NCI-H2227 (cell line): ENCODE measurements around the gene ZMYND12.
"Not testable (repeated sequence)": the region's sequence is repeated elsewhere in the genome, so short reads cannot be mapped to it uniquely, and the experiment has no call there.

Experiments
- DNase-seq: peaks from one replicate; lab custom pipeline; 2025; ENCODE audit not compliant: unreplicated experiment; lab: John Stamatoyannopoulos, UW

ZMYND12 gene, protein sequence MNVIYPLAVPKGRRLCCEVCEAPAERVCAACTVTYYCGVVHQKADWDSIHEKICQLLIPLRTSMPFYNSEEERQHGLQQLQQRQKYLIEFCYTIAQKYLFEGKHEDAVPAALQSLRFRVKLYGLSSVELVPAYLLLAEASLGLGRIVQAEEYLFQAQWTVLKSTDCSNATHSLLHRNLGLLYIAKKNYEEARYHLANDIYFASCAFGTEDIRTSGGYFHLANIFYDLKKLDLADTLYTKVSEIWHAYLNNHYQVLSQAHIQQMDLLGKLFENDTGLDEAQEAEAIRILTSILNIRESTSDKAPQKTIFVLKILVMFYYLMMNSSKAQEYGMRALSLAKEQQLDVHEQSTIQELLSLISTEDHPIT

DNA sequence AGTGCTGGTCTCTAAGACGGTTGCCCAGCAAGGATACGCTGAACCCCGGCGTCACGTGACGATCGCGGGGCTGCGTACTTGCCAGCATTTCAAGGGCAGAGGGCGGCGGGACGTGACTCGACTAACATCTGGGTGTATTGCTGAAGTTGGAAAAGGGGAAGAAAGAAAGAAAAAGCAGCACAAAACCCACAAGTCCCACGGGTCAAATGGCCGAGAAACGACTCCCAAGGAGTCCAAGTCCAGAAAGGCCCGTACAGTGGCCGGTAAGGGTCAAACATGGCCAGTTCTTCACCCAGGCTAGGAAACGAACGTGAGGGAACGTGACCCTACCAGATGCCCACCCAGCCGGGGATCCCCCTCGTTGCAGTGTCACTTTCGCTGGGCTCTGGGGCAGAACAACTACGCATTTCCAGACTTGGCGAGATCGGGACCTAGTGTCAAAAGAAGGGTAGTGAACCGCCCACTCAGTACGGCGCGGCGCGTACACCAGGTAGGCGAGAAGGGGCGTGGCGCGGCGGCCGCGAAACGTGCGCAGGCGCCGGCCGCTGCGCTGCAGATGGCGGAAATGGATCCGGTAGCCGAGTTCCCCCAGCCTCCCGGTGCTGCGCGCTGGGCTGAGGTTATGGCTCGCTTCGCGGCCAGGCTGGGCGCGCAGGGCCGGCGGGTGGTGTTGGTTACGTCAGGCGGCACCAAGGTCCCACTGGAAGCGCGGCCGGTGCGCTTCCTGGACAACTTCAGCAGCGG is at the start of gene ZMYND12, which contains the start of gene PPCS:
ZMYND12 (minus strand) TSS at position 13 of the 744 bp plus-strand sequence. CDS start 25 bp downstream, outside the sequence.
PPCS (plus strand) TSS at position 534 of the 744 bp plus-strand sequence; CDS start at position 557, 23 bp downstream.
- peak; percentile 92 for DNase-seq

DNA sequence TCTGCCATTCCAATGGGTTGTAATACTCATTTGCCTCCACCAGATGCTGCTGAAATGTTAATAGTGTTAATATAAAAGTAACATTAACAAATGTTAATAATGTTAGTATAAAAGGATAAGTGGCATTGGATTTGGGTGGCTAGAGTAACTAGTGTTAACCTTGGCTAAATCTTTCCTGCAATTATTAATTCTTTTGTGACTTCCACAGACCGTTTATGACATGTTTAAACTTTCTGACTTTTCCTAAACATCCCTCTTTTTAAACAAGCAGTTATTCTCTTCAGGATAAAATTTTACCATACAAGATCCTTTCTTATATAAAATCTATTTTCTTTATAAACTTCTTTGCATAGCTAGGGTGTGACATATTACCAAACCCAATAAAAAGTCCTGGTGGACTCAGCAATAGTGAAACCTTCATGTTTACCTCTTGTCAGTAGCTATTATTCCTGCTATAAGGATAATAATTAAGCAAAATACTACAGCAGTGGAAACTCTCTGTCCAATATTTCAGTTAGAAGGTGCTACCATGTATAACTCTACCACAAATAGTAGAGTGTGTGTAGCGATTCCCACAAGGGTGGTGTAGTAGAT is 48.8 kb upstream of the ZMYND12 start:
- DNase-seq, result no peak

DNA sequence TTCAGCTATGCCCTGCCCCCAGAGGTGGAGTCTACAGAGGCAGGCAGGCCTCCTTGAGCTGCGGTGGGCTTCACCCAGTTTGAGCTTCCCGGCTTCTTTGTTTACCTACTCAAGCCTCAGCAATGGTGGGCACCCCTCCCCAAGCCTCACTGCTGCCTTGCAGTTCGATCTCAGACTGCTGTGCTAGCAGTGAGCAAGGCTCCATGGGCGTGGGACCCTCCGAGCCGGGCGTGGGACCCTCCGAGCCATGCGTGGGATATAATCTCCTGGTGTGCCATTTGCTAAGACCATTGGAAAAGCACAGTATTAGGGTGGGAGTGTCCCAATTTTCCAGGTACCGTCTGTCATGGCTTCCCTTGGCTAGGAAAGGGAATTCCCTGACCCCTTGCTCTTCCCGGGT is 46.2 kb upstream of the ZMYND12 start:
- not testable (repeated sequence) for DNase-seq

DNA sequence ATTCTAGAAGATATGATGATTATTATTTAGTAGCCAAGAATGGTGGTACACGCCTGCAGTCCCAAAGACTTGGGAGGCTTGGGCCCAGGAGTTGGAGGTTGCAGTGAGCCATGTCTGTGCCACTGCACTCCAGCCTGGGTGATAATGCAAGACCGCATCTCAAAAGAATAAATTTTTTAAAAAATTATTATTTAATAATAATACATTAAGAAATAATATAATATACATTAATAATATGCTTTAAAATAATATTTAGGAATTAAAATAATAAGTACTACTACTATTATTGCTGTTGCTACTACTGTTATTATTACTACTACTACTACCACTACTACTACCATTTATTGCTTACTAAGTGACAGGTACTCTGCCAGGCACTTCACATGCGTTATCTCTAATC is 34.4 kb upstream of the ZMYND12 start:
- no peak for DNase-seq

DNA sequence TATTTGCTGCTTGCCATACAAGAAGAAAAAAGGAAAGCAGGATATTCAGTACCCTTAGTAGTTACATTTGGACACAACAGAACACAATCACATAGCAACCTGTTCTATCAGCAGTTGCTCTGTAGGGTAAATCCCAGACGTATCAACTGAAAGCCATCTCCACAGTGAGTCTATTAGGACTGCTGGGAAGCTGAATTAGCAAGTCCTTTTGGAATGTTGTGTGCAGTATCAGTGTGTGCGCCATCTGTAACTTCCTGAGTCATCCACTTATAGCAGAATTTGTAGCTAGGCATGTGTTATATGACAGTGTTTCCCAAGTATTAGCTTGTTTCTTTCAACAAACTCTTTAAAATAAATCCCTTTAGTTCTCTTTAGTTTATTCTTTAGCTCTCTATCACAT is 28.6 kb upstream of the ZMYND12 start:
- no peak for DNase-seq

DNA sequence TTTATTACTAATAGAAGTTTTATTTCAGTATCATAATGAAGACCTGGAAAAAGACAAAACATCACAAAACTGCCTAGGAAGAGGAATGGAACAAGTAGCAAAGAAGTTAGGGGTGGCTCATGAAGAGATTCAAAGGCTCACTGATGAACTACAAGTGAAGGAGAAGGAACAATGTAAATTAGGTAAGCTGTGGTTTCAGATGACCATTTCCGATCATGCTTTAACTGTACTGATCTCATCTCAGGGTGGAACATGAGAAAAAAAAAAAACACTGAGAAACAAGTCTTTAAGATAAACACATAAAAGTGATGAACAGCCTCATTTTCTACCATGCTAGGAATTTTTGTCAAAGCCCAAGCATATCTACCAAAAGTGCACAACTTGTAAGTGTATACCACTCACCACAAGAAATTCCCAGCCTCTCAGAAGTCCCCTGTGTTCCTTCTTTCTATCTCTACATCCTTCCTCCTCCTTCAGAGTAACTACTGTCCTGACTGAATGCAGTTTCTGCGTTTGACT is 26.9 kb upstream of the ZMYND12 start:
- DNase-seq, result no peak

DNA sequence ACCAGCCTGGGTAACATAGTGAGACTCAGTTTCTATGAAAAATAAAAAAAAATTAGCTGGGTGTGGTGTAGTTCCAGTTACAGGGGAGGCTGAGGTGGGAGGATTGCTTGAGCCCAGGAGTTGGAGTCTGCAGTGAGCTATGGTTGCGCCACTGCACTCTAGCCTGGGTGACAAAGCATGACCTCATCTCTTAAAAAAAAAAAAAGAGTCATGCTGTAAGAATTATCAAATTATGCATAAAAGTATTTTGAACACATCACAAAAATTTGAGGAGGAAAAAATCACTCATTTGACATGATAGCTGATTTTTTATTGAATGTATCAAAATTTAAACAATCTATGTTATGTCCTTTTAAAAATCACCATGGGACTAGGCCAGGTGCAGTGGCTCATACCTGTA is 25.1 kb upstream of the ZMYND12 start:
- no peak for DNase-seq

DNA sequence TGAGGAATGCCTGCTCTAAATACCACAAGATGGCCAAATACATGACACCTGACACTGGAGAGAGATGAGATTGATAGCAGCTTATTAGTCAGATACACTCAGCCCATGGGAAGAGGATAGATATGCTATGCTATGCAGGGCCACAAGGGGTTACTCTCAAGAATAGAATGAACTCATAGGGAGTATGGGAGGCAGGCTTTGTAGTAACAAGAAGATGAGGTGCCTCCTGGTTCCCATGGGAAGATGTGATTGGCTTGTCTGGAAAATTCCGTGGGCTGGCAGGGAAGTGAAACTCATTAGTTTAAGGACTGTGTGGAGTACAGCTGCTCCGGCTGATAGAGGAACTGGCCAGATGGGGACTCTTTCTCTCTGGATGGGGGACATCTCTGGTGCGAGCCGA is 23.8 kb upstream of the ZMYND12 start:
- peak; percentile 33 for DNase-seq

DNA sequence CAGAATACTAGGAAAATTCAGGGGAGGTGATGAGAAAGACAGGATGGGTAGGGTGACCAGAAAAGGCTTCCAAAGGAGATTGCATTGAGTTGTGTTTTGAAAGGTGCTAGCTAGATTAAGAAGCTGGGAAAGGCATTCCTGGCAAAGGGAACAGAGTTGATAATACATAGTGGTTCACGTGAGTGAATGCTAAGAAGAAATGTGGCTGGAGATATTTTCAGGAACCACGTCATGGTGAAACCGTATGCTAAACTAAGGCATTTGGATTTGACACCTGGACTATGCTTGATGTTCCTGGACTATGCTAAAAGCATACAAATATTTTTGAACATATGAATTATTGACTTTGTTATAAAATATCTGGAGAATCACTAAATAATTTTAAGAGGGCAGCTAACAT is 22.0 kb upstream of the ZMYND12 start:
- DNase-seq, result no peak

DNA sequence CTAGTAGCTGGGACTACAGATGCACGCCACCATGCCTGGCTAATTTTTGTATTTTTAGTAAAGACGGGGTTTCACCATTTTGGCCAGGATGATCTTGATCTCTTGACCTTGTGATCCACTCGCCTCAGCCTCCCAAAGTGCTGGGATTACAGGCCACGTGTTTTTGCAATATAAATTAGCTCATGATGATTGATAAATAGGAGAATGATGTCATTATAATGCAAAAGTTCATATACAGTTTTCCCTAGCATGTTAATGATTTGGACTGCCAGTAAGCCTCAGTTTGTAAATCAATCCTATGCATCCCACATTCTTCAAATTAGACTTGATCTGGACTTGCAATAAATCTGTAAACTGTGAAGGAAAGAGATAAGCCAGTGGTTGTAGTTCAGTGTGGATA is 21.5 kb upstream of the ZMYND12 start:
- DNase-seq, result not testable (repeated sequence)

DNA sequence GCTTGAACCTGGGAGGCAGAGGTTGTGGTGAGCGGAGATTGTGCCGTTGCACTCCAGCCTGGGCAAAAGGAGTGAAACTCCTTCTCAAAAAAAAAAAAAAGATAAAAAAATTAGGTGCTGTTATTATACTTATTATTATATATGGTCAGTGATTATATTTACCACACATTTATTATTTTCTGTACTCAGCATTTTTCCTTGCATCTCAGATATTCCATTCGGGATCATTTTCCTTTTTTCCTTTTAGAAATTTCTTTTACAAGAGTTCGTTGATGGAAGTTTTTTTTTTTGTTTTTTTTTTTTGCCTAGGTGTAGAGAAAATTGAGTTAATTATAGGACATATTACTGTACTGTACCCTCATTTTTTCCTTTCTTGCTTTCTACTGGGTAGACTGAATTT is 20.8 kb upstream of the ZMYND12 start:
- no peak for DNase-seq

DNA sequence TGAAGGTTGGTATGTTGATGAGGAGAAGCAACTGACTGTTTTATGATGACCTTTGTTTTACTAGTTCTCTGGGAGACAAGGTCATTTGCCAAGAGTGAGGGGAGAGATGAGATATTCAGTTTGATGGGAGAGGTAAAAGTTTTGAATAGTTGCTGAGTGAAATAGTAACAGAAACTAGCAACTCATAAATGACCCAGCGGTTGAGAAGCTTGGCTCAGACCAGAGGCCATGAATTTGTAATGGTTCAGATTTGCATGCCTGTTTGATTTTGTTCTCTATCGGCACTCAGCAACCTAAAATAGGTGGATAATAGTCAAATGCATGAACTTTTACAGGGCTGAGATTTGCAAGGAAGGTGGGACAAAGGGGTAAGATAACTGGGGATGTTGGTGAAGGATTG is 13.9 kb upstream of the ZMYND12 start:
- DNase-seq, result no peak

DNA sequence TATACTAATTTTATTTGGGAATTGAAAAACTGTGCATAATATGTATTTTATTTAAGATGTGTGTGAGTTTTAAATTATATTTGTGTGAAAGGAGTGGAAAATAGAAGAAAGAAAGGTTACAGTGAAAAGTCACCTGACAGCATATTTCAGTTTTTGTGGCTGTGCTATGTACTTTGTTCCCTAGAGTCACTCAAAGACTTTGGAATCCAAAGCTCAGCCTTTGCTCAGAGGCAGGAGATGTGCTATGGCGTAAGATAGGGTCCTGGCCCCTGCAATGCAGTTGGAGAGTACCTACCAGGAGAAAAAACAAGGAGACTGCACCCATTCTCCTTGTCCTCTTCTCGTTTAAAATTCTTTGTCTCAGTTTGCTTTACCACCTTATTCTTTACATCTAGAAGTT is 10.2 kb upstream of the ZMYND12 start:
- no peak for DNase-seq

DNA sequence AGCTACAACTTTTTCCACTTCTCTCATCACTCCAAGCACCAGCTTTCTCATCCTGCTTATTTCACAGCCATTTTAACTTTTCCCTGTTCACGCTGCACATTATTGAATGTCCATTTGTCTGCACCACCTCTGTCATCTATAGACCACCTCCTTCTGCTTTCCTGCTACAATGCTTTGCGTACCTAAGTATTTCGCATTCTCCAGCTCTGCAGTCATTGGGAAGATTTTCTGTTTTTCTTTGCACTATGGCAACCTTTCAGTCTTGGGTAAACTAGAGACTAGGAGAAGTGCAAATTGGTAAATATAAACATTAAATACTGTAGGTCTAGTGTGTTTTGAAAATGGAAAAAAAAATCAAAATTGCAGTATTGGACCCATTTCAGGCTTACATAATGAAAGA is 8.1 kb upstream of the ZMYND12 start:
- peak; percentile 60 for DNase-seq

DNA sequence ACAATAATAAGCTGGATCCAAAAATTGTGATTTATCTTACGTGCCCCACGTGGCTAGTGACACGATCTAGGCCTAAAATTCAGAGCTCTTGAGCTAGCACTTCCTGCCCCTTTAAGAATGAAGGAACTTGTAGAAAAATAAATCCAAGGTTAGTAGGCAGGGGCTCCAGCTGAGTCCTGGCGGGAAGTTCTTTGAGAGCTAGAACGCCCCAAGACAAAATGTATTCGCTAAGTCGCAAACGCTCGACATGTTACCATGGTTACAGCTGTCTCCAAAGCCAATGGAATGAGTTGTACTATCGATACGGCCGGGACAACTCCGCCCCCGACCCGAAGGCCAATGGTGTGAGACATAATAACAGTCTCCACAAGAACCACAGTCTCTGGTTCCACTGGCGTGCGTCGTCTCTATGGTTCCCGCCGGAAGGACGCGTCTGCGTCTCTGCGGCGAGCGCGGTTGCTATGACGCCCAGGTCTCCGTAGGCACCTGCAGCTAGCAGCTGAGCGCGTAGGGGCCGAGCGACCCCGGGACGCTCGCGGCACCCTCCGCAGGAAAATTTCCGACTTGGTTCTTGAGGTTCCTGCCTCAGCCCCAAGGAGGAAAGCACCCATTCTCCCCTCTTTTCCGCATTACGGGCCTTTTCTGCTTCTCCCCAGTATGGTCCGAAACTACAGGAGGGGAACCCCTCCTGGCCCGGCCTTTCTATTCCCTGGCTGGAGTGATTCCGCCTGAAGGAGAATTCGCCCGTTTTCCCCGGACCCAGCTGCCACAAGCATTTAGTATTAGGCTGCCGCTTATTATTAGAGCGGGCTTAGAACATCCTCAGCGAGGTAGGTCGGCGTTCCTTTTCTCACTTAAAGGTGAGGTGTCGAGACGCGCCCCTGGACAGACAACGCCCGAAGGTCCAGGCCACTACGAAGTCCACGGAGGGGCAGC is 7.3 kb upstream of the ZMYND12 start, which contains the start of gene CCDC30:
CCDC30 (plus strand) TSS at position 459 of the 936 bp plus-strand sequence. CDS start 17,266 bp downstream, outside the sequence.
- peak; percentile 99 for DNase-seq

DNA sequence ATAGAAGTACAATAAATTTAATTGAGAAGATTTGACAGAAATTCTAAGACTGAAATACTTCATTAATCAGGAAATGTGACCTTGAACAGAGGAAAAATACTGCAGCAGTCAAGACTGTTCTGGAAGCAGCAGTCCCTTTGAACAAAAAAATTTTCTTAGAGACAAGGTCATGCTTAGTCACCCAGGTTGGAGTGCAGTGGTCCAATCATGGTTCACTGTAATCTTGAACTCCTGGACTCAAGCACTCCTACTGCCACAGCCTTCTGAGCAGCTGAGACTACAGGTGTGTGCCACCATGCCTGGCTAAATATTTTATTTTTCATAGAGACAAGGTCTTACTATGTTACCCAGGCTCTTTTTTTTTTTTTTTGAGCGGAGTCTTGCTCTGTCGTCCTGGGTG is 5.4 kb upstream of the ZMYND12 start:
- no peak for DNase-seq

DNA sequence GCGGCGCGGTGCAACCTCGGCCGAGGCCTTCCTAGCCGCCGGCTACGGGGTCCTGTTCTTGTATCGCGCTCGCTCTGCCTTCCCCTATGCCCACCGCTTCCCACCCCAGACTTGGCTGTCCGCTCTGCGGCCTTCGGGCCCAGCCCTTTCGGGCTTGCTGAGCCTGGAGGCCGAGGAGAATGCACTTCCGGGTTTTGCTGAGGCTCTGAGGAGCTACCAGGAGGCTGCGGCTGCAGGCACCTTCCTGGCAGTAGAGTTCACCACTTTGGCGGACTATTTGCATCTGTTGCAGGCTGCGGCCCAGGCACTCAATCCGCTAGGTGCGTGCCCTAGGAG is 900 bp upstream of the ZMYND12 start:
- peak; percentile 68 for DNase-seq

DNA sequence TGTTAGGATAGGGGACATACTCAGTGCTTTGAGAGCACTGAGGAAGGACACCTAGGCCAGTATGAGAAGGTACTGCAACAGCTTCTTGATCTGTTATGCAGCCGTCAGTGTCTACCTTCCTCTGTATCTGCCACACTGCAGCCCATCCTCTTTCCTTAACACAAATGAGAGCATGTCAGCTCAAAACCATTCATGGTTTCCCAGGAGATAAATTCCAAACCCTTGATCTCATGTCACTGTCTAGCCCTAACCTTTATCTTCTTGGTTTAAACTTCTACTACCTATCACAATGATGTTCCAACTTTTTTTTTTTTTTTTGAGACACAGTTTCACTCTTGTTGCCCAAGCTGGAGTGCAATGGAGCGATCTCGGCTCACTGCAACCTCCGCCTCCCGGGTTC is 1.4 kb downstream of the ZMYND12 start:
- no peak for DNase-seq

DNA sequence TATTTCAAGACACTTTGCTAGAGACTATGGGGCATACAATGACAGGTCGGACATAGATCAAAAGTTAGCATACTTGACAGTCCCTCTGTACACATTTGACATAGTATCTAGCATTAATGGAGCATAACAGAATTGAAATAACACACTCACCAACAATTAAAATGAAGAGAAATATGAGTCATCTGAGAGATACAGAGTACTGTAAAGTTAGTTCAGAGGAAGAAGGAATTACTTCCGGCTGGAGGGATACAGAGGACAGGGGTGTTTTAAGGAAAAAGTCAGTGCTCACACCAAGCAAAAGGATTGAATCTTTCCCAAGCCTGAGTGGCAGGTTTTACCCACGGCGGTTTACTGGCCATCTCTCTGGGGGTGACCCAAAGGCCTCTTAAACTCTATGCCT is 2.4 kb downstream of the ZMYND12 start:
- DNase-seq, result no peak

DNA sequence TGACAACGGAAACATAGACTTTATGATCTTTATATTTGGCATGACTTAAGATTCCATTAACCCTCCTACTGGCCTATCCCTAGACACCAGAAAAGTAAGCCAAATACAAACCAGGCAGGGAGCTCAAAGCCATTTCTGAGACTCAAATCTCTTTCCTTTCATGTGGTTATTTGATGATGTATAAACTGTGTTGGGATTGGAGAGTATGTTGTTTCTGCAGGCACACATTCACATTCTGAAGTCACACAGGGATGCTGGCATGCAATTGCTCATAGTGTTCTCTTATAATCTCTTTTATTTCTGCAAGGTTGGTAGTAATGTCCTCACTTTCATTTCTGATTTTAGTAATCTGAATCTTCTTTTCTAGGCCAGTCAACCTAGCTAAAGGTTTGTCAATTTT is 5.8 kb downstream of the ZMYND12 start:
- DNase-seq, result no peak

DNA sequence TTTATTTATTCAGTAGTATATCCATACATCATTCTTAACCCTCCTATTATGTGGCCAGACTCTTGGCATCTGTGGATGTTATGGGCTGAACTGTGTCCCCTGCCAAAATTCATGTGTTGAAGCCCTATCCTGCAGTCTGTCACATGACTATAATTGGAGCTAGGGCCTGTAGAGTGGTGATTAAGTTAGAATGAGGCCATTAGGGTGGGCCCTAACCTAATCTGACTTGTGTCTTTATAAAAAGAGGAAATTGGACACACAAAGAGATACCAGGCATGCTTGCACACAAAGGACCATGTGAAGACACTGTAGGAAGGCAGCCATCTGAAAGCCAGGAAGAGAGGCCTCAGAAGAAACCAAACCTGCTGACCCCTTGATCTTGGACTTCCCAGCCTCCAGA is 6.6 kb downstream of the ZMYND12 start:
- peak; percentile 27 for DNase-seq
